ENCODE measurements around the gene KRT7.

KRT7 gene

DNA sequence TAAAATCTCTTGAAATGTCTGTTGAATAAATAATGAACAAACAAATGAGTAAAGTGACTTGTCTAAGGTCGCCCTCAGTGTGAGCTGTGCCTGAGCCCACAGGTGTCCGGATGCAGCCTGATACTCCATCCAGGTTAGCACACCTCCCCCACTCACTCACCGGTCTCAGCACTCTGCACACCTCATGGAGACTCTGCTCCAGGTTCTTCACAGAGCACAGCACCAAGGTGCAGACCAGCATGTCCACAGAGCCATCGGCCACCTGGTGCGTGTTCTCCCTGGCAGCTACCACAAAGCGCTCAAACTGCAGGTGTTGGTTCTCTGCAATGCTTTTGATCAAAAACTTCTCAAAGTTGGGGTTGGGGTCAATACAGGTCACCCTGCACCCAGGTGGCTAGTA lies 4.1 kb upstream of the KRT7 start:
- TF ChIP-seq POLR2AphosphoS5 (IDR thresholded peaks at IDR 0.05; ENCODE audit: low read depth, low read length) (no peak), TAF1 (IDR thresholded peaks at IDR 0.05; ENCODE audit: borderline replicate concordance, insufficient read depth, low read length) (no peak), SIN3A (IDR thresholded peaks at IDR 0.05; ENCODE audit: borderline replicate concordance, insufficient read depth, low read length) (no peak), FOXP2 (optimal IDR thresholded peaks at IDR 0.05; ENCODE audit: borderline replicate concordance, extremely low read depth, extremely low read length, insufficient read depth) (no peak)
- TF ChIP-seq, protein P1, sequence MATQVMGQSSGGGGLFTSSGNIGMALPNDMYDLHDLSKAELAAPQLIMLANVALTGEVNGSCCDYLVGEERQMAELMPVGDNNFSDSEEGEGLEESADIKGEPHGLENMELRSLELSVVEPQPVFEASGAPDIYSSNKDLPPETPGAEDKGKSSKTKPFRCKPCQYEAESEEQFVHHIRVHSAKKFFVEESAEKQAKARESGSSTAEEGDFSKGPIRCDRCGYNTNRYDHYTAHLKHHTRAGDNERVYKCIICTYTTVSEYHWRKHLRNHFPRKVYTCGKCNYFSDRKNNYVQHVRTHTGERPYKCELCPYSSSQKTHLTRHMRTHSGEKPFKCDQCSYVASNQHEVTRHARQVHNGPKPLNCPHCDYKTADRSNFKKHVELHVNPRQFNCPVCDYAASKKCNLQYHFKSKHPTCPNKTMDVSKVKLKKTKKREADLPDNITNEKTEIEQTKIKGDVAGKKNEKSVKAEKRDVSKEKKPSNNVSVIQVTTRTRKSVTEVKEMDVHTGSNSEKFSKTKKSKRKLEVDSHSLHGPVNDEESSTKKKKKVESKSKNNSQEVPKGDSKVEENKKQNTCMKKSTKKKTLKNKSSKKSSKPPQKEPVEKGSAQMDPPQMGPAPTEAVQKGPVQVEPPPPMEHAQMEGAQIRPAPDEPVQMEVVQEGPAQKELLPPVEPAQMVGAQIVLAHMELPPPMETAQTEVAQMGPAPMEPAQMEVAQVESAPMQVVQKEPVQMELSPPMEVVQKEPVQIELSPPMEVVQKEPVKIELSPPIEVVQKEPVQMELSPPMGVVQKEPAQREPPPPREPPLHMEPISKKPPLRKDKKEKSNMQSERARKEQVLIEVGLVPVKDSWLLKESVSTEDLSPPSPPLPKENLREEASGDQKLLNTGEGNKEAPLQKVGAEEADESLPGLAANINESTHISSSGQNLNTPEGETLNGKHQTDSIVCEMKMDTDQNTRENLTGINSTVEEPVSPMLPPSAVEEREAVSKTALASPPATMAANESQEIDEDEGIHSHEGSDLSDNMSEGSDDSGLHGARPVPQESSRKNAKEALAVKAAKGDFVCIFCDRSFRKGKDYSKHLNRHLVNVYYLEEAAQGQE (IDR thresholded peaks at IDR 0.05; ENCODE audit: insufficient read depth in 1 of 2, low read depth in 2 of 2, low read length in 2 of 2), result no peak

DNA sequence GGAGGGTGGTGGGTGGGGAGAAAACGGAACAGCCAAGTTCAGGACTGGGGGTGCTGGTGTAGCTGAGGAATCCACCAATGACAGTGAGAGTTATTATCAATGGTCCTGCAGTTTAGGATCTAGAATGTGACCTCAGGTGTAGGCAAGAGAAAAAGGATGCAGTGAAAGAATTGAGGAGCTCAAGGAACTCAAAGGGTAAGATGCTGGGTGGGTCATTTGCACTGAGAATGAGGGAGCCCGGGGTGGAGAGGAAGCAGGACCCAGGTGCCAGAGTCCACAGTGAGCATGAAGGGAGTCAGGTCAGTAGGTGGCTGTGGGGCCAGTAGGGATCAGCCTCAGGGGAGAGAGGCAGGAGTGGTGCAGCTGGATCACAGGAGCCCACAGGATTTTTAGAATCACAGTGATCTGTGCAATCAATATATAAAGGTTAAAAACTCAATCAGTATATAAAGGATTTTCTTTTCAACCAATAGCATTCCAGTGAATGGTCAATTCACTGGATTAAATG lies 3.2 kb upstream of the KRT7 start:
- TF ChIP-seq, protein P1 (IDR thresholded peaks at IDR 0.05; ENCODE audit: insufficient read depth in 1 of 2, low read depth in 2 of 2, low read length in 2 of 2), result no peak
- TF ChIP-seq FOXP2 (optimal IDR thresholded peaks at IDR 0.05; ENCODE audit: borderline replicate concordance, extremely low read depth, extremely low read length, insufficient read depth) (no peak), TAF1 (IDR thresholded peaks at IDR 0.05; ENCODE audit: borderline replicate concordance, insufficient read depth, low read length) (no peak), SIN3A (IDR thresholded peaks at IDR 0.05; ENCODE audit: borderline replicate concordance, insufficient read depth, low read length) (no peak), POLR2AphosphoS5 (IDR thresholded peaks at IDR 0.05; ENCODE audit: low read depth, low read length) (no peak)

DNA sequence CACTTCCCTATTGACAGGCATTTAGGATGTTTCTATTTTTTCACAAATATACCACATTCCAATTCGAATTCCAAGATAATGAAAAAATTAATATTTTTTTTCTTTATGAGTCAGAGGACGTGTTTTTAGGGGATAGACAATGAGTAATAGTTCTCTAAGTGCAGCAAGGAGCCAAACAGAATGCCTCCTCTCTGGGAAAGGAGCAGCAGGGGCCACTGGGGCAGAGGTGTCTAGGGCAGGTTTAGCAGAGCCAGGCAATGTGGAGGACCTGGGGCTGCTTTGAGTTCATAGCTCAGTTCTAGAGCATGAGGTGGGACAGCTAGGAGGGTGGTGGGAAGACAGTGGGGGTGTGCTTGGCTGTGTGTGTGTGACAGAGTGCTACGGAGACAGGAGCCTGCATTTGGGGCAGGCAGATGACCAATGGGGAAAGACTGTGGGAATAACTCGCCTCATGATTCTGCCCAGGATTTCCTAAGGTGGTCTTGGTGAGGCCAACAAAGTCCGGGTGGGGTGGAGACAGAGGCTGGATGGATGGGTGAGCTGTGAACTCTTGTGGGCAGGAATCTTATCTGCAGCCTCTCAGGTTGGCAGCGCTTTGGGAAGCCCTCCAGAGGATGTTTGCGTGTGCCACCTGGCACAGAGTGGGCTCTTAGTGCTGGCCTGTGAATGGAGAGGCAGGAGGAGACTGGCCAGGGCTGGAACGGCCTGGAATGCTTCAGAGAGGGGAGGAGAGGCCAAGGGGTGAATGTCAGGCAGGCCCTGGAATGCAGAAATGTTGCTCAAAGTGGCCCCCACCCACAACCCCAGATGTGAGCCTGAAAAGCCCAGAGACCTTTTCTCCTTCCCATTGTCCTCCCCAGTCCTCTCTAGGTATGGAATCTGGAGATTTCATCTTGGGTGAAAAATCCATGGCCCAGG lies 2.4 kb upstream of the KRT7 start:
- TF ChIP-seq FOXP2 (optimal IDR thresholded peaks at IDR 0.05; ENCODE audit: borderline replicate concordance, extremely low read depth, extremely low read length, insufficient read depth), result no peak
- no peak for TF ChIP-seq POLR2AphosphoS5 (IDR thresholded peaks at IDR 0.05; ENCODE audit: low read depth, low read length)
- no peak for TF ChIP-seq TAF1 (IDR thresholded peaks at IDR 0.05; ENCODE audit: borderline replicate concordance, insufficient read depth, low read length)
- no peak for TF ChIP-seq SIN3A (IDR thresholded peaks at IDR 0.05; ENCODE audit: borderline replicate concordance, insufficient read depth, low read length)
- TF ChIP-seq, protein P1 (IDR thresholded peaks at IDR 0.05; ENCODE audit: insufficient read depth in 1 of 2, low read depth in 2 of 2, low read length in 2 of 2), result no peak

DNA sequence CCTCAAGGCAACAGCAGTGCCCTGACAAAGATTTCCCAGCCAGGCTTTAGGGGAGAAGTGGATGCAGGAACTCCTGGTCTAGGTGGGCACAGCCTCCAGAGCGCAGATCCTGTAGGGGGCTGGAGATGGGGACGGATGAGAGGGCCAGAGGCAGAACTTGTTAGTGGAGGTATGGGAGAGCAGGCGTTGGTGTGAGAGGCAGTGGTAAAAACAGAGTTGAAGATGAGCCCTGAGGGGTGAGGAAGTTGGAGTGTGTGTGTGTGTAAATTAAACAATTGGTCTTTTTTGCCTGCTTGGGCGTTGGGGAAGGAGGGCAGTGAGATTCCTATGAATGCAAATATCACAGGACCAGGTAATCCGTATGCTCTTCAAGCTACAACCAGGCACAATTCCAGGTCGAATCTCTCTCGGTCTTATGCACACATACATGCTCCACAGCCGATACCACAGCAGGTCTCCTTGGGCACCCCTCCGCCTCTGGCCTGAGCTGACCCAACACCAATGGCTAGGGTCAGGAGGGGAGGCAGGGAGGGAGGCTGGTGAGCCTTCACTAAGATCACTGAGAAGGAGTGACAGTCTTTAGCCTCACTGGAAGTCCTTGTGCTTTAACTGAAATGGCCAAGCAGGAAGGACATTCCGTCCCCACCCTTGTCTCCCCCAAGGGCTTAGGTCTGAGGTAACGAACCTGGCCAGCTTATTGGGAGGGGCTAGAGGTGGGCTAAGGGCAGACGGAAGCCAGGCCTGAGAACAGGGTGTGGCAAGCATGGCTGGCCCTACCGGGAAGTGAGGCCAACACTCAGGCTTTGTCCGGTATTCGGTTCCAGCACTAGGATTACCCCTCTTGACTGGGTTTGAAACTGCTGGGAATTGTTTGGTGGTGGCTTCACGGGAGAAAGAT lies 1.5 kb upstream of the KRT7 start:
- no peak for TF ChIP-seq SIN3A (IDR thresholded peaks at IDR 0.05; ENCODE audit: borderline replicate concordance, insufficient read depth, low read length)
- no peak for TF ChIP-seq POLR2AphosphoS5 (IDR thresholded peaks at IDR 0.05; ENCODE audit: low read depth, low read length)
- TF ChIP-seq, protein P1 (IDR thresholded peaks at IDR 0.05; ENCODE audit: insufficient read depth in 1 of 2, low read depth in 2 of 2, low read length in 2 of 2), result no peak
- TF ChIP-seq TAF1 (IDR thresholded peaks at IDR 0.05; ENCODE audit: borderline replicate concordance, insufficient read depth, low read length), result no peak
- TF ChIP-seq FOXP2 (optimal IDR thresholded peaks at IDR 0.05; ENCODE audit: borderline replicate concordance, extremely low read depth, extremely low read length, insufficient read depth), result no peak
